Measurements from ENCODE around the gene NKX1-1.
"Not testable (repeated sequence)": the region's sequence is repeated elsewhere in the genome, so short reads cannot be mapped to it uniquely, and the experiment has no call there.

NKX1-1 gene

DNA sequence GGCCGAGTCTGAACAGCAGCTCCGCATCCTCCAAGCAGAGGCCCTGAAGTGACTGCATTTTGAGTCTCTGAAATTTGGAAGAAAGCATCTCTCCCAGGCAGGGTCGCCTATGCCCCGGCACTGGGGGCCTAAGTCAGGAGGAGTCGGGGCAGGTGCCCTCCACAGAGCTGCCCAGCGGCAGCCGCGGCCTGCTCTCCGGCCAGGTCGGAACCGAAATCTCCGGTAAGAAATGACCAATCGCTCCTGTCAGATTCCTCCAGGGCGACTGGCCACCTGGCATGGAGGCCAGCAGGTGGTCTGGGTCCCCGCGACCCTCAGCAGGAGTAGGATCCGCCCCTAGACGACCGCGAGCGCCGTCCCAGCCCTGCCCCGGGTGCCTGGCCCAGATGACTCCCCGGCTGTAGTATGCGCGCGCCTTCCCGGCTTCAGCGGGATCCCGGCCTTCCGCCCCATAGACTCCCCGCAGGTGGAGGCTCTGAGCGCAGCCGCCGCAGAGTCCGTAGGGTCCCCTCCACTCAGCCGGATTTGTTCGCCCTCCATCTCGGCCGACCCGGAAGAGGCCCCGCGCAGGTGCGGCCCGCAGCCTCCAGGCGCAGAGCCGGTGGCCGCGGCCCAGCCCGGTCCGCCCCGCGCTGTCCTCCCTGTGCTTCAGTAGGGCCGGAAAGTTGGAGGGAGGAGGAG lies 1.5 kb downstream of the NKX1-1 start:
- DNase-seq (ENCODE audit: low read depth in 2 of 2), result no peak

DNA sequence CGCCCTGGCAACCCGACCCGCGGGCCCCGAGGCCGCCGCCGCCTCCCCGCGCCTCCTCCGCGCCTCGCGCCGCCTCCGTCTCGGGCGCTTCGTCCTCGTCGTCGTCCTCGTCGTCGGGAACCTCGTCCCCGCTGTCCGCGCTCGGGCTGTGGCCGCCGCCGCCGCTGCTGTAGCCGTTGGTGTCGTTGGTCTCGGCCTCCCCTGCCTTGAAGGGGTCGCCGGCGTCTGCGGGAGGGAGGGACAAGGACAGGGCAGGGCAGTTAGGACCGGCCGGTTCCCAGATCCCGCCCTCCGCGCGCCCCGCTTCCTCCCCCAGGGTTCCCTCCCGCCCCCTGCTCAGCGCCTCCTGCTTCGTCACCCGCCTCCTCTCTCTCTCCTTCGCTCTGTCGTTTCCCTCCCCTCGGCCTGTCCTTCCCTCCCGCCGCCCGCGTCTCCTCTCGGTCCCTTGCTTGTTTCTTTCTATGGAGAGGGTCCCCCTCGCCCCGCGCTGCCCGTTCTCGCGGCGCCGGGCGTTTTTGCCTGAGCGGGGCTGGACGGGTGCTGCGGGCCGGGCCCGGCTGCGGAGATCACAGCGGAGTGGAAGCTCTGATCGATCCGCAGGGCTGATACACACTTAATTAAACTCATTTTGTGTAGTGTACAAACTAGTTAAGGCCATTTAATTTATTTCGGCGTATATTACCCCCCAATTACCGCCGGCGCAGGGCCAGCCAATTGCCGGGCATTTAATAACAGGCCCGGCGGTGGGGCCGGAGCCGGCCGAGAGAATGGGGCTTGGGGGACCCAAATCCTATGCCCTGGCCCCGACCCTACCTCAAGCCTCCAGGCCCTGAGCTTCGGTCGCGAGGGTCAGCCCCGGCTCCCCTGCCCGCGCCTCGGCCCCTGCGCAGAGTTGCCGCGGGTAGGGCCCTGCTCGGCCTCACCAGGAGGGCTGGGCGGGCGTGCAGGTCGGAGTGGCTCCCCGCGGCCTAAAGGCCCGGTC lies 2.4 kb downstream of the NKX1-1 start:
- no peak for DNase-seq (ENCODE audit: low read depth in 2 of 2)

DNA sequence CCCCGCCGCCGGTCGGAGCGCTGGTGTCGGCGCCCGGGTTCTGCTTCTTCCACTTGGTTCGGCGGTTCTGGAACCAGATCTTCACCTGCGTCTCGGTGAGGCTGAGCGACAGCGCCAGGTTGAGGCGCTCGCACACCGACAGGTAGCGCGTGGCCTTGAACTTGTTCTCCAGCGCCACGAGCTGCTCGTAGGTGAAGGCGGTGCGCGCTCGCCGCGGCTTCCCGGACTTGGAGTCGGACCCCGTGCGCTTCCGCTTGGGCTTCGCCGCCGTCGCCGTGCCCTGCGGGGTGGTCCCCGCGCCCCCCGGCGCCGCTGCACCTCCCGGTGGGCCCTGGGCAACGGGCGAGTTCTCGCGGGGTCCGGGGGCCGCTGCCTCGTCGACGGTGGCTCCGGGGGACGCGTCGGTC lies 3.1 kb downstream of the NKX1-1 start:
- no peak for DNase-seq (ENCODE audit: low read depth in 2 of 2)

DNA sequence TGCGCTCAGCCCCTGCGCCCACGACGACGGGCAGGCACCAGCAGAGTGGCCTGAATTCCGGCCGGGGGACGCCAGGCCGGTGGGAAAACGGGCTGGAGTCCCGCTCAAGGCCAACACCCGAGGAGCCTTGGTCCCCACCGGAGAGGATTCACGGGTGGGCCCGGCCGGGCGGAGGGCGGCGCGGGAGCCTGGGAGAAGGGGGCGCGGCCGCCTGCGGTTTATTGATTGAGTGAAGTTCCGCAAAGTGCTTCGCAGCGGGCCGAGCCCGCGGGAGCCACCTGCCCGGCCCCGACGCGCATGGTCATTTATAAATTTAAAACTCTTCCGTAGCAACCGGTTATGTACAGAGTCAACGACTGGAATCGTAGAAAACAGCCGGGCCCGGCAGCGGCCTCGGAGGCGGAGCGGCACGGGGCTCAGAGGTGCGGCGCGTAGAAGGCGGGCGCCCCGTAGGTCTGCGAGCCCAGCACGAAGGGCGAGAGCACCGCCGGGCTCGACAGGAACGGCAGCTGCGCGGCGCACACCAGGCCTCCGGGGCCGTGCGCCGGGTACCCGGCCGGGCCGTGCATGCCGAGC lies 3.6 kb downstream of the NKX1-1 start:
- DNase-seq (ENCODE audit: low read depth in 2 of 2), result no peak

DNA sequence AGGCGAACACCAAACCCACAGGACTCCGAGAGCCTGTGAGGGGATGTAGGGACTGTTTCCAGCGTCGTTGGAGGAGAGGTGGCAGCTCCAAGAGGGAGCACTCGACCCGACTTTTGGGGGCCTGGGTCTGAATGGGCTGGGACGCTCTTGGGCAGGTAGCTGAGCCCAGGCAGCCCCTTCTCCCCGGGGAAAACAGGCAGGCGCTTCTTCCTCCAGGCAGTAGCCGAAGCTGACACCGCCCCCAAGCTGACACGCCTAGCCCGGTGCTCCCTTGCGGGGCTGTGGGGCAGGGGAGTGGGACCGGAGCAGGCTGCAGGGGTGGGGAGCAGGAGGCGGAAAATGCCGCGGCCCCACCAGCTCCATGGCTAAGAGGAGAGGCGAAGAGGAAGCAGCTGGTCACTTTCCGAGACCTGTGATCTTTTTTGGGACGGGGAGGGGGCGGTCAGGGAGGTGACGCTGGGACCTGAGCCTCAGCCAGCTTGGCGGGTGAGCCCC lies 4.2 kb downstream of the NKX1-1 start:
- no peak for DNase-seq (ENCODE audit: low read depth in 2 of 2)

DNA sequence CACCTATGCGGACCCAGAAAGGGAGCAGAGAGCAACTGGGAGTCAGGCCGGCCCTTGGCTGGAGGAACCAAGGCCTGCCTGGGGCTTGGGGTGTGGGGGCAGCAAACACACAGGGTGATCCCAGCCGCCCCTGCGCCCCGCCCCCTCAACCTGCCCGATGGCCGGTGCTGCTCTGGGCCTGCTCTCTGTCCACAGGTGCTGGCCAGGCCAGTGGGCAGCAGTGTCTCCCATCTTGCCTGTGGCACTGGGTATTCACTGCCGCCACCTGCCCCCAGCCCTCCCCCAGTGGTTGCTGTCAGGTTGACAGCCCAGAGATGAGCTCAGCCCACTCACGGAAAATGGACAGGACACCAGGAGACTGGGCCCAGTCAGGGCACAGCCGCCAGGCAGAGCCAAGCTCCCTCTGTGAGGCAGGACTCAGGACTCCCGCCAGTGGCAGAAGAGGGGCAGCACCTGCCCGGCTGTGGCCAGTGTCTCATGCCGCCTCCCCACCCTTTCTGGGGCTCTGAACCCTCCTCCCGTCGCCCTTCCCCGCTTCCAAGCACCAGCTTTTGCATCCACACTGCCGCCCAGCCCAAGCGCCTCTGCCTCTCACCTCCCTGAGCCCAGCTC lies 4.7 kb downstream of the NKX1-1 start:
- no peak for DNase-seq (ENCODE audit: low read depth in 2 of 2)

DNA sequence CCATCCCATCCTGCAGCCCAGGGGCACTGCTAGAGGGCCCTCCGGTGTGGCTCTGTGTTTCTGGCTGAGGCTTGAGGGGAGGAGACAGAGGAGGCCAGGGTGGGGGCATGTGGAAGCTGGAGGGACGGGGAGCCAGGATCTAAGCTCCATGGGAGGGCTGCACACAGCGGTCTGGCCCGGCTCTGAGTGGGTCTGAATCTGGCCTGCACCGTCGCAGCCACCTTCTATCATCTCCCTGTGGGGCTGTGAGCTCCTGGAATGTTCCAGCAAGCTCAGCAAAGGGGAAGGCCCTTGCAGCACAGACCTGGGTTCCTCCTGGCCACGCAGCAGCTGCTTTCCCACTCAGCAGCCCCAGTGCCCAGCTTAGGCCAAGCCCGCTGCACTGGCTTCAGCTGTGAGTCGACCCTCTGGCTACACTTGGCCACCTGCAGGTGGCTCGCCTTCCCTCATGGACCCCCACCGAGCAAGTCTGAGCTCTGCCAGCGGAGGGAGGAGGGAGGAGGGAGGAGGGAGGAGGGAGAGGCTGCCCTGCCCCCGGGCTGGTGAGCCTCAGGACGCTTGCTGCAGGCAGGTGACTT lies 5.3 kb downstream of the NKX1-1 start:
- DNase-seq (ENCODE audit: low read depth in 2 of 2), result no peak

DNA sequence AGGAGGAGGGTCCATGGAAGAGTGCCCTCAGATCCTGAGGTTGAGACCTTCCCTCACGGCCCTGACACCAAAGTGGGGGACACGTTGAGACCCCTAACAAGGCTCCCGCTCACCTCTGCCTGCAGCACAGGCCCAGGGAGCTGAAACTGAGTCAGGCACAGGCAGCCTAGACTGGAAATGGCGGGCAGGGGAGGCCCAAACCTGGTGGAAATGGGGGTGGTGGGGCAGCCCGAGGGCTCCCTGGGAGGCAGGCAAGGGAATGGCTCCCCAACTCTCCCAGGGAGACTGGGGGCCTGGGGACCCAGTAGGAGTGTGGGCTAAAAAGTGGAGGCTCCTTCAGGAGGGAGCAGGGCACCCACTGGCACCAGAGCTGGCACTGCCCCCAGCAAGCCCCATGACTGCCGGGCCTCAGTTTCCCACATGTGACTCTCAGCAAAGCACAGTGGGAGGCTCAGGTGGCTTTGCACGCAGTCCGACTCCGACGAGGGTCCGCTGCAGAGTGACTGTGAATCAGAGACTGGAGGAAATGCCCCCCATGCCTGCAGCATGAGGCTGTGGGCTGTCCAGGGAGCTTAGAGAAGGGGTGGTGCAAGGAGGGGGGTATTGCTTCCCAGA lies 5.9 kb downstream of the NKX1-1 start:
- DNase-seq (ENCODE audit: low read depth in 2 of 2), result no peak

DNA sequence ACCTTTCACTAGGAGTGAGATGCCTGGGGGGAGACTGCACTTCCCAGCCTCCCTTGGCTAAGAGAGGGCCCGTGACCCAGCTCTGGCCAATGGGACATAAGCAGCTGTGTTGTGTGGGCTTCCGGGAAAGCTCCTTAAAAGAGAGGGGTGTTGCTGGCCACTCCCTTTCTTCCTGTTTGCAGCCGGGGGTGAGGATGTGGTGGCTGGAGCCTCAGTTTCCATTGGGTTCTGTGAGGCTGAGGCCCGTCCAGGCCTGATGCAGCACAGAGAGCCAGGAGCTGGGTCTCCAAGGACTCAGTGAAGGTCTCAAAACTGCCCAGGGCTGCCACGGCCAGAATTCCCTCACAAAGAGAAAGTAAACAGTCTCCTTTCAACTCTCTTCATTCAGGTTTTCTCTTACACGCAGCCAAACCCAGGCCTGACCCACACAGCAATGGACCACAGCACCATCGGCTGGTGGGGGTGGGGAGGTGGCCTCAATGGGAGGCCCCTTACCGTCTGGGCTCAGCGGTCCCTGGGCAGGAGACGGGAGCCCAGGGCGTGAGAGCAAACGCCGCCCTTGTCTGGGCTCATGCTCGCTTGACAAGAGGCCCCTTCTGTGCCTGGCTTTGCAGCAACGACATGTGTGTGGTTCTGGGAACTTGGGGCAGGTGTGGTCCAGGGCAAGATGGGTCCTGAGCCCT lies 6.6 kb downstream of the NKX1-1 start:
- no peak for DNase-seq (ENCODE audit: low read depth in 2 of 2)

DNA sequence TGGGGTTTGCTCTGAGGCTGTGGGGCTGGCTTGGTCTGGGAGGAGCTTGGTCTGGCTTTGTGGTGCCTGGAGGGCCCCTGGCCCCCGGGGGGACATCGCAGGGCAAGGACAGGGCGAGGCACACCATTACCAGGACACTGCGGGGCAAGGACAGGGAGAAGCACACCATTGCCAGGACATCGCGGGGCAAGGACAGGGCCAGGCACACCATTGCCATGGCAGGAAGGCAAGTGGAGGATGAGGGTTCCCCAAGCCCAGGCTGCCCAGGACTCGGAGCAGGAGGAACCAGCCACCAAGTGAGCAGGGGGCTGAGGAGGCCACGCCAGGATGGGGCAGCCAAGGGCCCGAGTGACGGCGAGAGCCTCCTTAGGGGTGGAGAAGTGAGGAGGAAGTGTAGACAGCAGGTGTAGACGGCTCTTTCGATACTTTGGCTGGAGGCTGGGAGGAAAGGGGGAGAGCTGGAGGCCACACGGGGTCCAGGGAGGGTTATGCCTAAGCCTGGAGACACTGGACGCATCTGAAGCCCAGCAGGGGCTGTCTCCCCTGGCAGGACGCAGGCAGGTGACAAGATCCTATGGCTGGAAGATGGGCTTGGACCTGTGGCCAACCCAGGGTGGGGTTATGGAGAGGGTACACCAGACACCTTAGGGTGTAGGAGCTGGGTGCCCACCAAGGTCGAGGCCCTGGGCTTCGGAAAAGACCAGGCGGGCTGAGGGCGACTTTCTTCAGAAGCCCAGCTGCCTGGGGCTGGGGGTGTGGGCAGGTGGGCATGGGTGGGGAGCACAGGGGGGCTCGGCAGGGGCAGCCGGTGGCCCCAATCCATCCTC lies 7.3 kb downstream of the NKX1-1 start:
- no peak for DNase-seq (ENCODE audit: low read depth in 2 of 2)

DNA sequence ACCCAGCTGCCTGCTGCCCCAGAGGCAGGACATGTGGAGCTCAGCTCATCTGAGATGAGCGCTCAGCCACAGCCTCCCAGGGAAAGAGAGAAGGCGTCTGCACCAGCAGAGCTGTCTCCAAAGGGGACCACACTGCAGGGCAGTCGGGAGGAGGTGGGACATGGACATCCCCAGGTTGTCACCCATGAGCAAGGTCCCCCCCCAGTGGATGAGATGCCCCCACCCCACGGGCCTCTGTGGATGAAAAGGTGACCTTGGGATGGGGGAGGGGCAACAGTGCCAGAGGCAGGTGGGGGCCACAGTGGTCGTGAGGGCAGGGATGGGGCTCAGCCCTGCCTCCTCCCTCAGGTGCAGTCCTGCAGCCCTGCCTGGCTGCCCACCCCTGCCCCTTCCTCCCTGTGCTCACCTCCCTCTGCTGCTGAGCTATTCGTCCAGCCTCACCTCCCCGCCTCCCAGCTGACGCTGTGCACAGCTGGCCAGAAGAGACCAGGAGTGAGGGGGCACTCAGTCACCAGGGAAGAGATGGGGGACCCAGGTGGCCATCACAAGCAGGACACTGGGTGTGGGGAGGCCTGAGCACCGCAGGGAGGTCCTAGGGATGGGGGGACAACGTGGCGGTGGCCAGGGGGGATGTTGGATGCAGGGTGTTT lies 9.3 kb downstream of the NKX1-1 start:
- no peak for DNase-seq (ENCODE audit: low read depth in 2 of 2)

DNA sequence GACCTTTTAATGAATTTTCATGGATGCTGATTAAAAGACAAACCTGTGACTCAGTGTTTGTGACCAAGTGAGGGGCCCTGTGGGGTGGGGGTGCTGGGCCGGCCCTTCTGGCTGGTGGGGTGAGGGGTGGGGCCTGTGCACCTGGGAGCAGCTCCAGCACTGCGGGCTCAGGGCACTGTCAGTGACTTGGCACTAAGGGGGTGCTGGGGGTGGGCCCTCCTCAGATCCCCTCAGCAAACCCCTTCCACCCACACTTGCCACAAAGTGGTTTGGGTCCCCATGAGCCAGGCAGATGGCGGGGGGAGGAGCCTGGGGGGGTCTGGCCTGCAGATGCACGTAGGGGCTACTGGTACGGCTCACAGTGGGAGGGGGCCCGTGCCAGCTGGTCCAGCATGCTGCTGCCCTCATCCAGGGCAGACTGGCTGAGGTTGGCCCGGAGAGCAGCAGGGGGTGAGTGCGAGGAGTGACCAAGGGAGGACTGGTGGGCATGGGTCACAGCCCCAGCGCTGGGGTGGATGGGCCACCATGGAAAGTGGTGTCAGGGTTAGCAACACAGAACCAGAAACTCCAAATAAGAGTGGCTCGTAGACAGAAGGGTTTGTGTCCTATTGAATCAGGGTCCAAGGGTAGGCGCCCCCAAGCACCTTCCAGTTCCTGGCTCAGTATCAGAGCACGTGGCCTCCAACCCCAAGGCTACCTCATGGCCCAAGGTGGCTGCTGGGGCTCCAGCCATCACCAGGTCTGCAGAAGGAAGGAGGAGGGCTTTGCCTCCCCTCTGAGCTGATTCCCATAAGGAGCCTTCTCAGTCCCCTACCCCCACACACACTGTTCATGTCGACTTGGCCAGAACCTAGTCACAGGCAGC lies 10.1 kb downstream of the NKX1-1 start:
- no peak for DNase-seq (ENCODE audit: low read depth in 2 of 2)

DNA sequence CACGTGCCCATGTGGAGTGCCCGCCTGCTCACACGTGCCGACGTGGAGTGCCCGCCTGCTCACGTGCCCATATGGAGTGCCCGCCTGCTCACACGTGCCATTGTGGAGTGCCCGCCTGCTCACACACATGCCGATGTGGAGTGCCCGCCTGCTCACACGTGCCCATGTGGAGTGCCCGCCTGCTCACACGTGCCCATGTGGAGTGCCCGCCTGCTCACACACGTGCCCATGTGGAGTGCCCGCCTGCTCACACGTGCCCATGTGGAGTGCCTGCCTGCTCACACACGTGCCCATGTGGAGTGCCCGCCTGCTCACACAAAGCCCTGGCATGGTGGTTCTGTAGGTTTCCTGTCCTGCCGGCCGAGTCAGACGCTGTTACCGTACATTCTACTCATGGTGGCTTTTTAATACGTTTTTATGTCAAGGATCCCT lies 10.8 kb downstream of the NKX1-1 start:
- DNase-seq (ENCODE audit: low read depth in 2 of 2), result not testable (repeated sequence)

DNA sequence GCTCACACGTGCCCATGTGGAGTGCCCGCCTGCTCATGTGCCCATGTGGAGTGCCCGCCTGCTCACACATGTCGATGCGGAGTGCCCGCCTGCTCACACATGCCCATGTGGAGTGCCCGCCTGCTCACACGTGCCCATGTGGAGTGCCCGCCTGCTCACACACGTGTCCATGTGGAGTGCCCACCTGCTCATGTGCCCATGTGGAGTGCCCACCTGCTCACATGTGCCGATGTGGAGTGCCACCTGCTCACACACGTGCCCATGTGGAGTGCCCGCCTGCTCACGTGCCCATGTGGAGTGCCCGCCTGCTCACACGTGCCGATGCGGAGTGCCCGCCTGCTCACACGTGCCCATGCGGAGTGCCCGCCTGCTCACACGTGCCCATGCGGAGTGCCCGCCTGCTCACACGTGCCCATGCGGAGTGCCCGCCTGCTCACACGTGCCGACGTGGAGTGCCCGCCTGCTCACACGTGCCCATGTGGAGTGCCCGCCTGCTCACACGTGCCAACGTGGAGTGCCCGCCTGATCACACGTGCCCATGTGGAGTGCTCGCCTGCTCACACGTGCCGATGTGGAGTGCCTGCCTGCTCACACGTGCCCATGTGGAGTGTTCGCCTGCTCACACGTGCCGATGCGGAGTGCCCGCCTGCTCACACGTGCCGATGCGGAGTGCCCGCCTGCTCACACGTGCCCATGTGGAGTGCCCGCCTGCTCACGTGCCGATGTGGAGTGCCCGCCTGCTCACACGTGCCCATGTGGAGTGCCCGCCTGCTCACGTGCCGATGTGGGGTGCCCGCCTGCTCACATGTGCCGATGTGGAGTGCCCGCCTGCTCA lies 11.5 kb downstream of the NKX1-1 start:
- not testable (repeated sequence) for DNase-seq (ENCODE audit: low read depth in 2 of 2)

DNA sequence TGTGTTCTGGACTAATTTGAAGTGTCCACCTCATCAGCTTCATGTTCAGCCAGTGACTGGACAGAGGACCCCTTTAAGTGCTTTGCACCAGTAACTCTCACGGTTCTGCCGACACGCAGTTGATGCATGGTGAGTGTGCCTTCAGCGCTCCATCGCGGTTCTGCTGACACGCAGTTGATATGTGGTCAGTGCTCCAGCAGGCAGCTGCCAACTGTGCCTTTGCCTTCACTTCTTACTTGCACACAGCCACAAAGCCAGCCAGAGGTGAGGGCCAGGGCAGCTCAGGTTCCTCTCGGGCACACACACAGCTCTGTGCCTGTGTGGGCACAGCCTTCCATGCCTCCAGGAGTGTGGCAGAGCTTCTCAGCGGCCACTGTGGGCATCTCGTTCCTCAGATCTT lies 12.4 kb downstream of the NKX1-1 start:
- no peak for DNase-seq (ENCODE audit: low read depth in 2 of 2)

DNA sequence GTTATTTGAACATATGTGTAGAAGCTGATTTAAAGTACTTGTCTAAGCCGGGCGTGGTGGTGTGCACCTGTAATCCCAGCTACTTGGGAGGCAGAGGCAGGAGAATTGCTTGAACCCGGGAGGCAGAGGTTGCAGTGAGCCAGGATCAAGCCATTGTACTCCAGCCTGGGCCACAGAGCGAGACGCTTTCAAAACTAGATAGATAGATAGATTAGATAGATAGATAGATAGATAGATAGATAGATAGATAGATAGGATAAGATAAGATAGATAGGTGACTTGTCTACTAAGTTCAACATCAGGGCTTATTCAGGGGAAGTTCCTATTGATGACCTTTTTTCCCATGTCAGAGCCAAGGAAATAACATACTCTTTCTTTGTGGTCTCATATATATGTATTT lies 12.9 kb downstream of the NKX1-1 start:
- DNase-seq (ENCODE audit: low read depth in 2 of 2), result not testable (repeated sequence)
